ENCODE measurements around the gene CDH11. TPM values are rescaled to one million over a fixed set of nuclear protein-coding genes. Genes with fewer than 3 reads are reported as not detected.

The CDH11 gene
- total RNA-seq, 1 donor from 2014 or later, result 145 TPM

- Histone ChIP-seq H3K27me3 (no peaks in the 10 kb centered on the region), H3K36me3 (no peaks in the 10 kb centered on the region), H3K9me3 (no peaks in the 10 kb centered on the region), H3K4me3 (no peak overlapping the region), H3K27ac (no peak overlapping the region), H3K4me1 (no peaks in the 10 kb centered on the region)
- TF ChIP-seq, protein P1, sequence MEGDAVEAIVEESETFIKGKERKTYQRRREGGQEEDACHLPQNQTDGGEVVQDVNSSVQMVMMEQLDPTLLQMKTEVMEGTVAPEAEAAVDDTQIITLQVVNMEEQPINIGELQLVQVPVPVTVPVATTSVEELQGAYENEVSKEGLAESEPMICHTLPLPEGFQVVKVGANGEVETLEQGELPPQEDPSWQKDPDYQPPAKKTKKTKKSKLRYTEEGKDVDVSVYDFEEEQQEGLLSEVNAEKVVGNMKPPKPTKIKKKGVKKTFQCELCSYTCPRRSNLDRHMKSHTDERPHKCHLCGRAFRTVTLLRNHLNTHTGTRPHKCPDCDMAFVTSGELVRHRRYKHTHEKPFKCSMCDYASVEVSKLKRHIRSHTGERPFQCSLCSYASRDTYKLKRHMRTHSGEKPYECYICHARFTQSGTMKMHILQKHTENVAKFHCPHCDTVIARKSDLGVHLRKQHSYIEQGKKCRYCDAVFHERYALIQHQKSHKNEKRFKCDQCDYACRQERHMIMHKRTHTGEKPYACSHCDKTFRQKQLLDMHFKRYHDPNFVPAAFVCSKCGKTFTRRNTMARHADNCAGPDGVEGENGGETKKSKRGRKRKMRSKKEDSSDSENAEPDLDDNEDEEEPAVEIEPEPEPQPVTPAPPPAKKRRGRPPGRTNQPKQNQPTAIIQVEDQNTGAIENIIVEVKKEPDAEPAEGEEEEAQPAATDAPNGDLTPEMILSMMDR (IDR thresholded peaks at IDR 0.05), result no peak
- no peak for DNase-seq (ENCODE audit: low spot score in 2 of 2)
- intact Hi-C loops (cut with DNase I), result no loop called here
Observed at GRCh38 chr16:65032387-65032786, 89.5 kb downstream of the CDH11 start.

DNA sequence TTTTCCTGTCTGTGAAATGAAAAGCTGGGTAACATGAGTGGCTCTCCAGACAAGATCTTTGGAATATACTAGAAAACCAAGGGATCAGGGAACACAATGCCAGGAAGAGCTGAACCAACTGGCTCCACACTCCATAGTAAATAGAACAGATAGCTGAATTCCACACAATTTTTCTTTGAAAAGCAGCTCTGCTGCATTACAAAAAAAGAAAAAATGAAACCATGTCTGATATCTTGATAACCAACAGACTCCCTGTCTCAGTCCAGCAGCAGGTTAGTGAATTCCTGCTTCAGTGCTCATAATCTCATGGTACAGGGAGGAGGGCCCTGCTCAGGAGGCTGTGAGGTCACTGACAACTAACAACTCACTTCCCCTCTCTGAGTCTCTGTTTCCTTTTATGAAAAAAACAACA lies 97.1 kb downstream of the CDH11 start:
- H3K27ac ChIP-seq, result peak overlapping the region in 1 of 2 donors; percentile 26
- no peaks in the 10 kb centered on the region for H3K27me3 ChIP-seq
- no peaks in the 10 kb centered on the region for H3K9me3 ChIP-seq
- H3K4me1 ChIP-seq, result no peaks in the 10 kb centered on the region
- no peaks in the 10 kb centered on the region for H3K36me3 ChIP-seq
- H3K4me3 ChIP-seq, result no peak overlapping the region
- TF ChIP-seq, protein P1 (IDR thresholded peaks at IDR 0.05), result no peak
- DNase-seq (ENCODE audit: low spot score in 2 of 2), result no peak
- intact Hi-C loops (cut with DNase I), result no loop called here

- H3K27me3 ChIP-seq, result no peaks in the 10 kb centered on the region
- no peak overlapping the region for H3K4me3 ChIP-seq
- no peaks in the 10 kb centered on the region for H3K4me1 ChIP-seq
- TF ChIP-seq, protein P1 (IDR thresholded peaks at IDR 0.05), result no peak
- intact Hi-C loops (cut with DNase I), result no loop called here
- no peak overlapping the region for H3K27ac ChIP-seq
- no peaks in the 10 kb centered on the region for H3K9me3 ChIP-seq
- H3K36me3 ChIP-seq, result no peaks in the 10 kb centered on the region
- DNase-seq (ENCODE audit: low spot score in 2 of 2), result no peak
Observed at GRCh38 chr16:65023802-65024201, 98.1 kb downstream of the CDH11 start.

DNA sequence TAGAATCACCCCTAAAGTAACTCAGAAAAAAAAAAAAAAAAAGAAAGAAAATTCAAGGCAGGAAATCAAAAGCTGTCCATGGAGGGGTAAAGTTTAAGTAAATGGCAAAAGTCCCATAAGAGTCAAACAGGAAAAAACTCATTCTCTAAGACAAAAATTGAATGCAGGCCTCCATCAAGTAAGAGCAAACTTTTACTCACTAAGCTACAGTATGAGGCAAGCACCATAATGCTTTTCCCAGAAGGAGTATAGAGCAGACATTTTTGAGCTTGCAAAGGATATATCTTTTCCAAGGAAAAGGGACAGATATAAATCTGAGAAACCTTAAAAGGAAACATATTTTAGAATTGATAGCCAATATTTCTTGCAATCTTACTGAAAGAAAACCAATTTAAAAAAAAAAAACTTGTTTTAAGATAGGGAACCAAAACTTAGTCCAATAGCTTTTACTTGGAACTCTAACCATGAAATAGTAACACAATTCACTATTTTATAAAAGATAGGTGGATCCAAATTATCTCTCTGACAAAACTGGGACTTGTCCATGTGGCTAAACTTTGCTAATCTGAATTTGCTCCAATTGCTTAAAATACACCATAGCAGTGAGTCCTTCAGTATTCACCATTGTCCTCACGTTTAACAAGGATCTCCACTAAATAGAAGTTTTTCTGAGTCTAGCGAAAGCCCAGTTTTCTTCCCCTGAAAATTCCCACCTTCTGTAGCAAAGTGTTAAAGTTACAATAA lies 99.8 kb downstream of the CDH11 start:
- Histone ChIP-seq H3K27me3 (no peaks in the 10 kb centered on the region), H3K27ac (no peak overlapping the region), H3K9me3 (no peaks in the 10 kb centered on the region), H3K36me3 (no peaks in the 10 kb centered on the region), H3K4me1 (no peaks in the 10 kb centered on the region), H3K4me3 (no peak overlapping the region)
- DNase-seq (ENCODE audit: low spot score in 2 of 2), result no peak
- TF ChIP-seq, protein P1 (IDR thresholded peaks at IDR 0.05), result no peak
- intact Hi-C loops (cut with DNase I), result no loop called here

- Histone ChIP-seq H3K4me3 (no peak overlapping the region), H3K27ac (no peak overlapping the region), H3K4me1 (no peaks in the 10 kb centered on the region), H3K27me3 (no peaks in the 10 kb centered on the region), H3K36me3 (no peaks in the 10 kb centered on the region), H3K9me3 (no peaks in the 10 kb centered on the region)
- intact Hi-C loops (cut with DNase I), result no loop called here
- no peak for DNase-seq (ENCODE audit: low spot score in 2 of 2)
- TF ChIP-seq, protein P1 (IDR thresholded peaks at IDR 0.05), result no peak
Observed at GRCh38 chr16:65016754-65017153, 105.1 kb downstream of the CDH11 start.
